Activated T-helper 17 cell treated with anti-CD3 and anti-CD28 coated beads, Interleukin-2, amount 50 U/mL, for 72 hours (primary cell): ENCODE results near the gene RSAD1. TPM values are rescaled to one million over a fixed set of nuclear protein-coding genes. Genes with fewer than 3 reads are reported as not detected.

Experiments used
- ATAC-seq: fragments of 150-1000 bp; cut with Tn5 transposase; replicated peaks from 2 replicates; pipeline ENCODE4 v1.10.0; 2021; ENCODE audit warnings: mild to moderate bottlenecking, moderate library complexity
- H3K27ac Mint-ChIP-seq: one replicate; pipeline ENCODE4 v1.8.0; 2022; ENCODE audit warnings: mixed read lengths
- H3K27me3 Mint-ChIP-seq: one replicate; pipeline ENCODE4 v1.8.0; 2022; ENCODE audit warnings: mixed read lengths
- H3K36me3 Mint-ChIP-seq: one replicate; pipeline ENCODE4 v1.8.0; 2022; ENCODE audit warnings: low read depth, mild to moderate bottlenecking, mixed read lengths
- H3K4me1 Mint-ChIP-seq: one replicate; pipeline ENCODE4 v1.8.0; 2022; ENCODE audit warnings: mixed read lengths
- H3K4me3 Mint-ChIP-seq: one replicate; pipeline ENCODE4 v1.8.0; 2022; ENCODE audit warnings: mild to moderate bottlenecking, mixed read lengths
- H3K9me3 Mint-ChIP-seq: one replicate; pipeline ENCODE4 v1.8.0; 2022; ENCODE audit warnings: mixed read lengths
- total RNA-seq, 2 donors: library from RNA; stranded (reverse); gene quantifications; one replicate each; pipeline ENCODE4 v1.2.3, GENCODE V29; 2022

RSAD1 gene
- total RNA-seq, 2 donors from 2014 or later, result 21.3 to 29.5 TPM

DNA sequence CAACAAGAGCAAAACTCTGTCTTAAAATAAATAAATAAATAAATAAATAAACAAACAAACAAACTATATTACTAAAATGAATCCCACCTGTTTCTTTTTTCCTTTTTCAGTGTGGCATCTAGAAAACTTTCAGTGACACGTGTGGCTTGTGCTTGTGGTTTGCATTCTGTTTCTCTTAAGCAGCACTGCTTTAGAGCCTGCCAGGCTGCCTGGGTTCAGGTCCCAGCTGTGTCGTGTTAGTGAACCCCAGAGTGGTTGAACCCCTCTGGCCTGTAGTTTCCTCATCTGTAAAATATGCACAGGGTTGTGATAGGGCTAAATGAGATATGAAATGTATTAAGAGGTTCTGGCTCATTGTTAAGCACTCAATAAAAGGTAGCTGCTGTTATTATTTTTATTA, 41.8 kb downstream of the RSAD1 start:
- no peaks in the 10 kb centered on the region for H3K36me3 Mint-ChIP-seq
- no peaks in the 10 kb centered on the region for H3K9me3 Mint-ChIP-seq
- no peak overlapping the region for H3K4me3 Mint-ChIP-seq
- ATAC-seq, result no peak
- peaks cover 9% of the 10 kb centered on the region for H3K4me1 Mint-ChIP-seq
- H3K27ac Mint-ChIP-seq, result no peak overlapping the region
- no peaks in the 10 kb centered on the region for H3K27me3 Mint-ChIP-seq

GRCh38 chr17:50521514-50521913, 42.9 kb downstream of the RSAD1 start:
- no peak for ATAC-seq
- Mint-ChIP-seq H3K27ac (no peak overlapping the region), H3K4me1 (peaks cover 9% of the 10 kb centered on the region), H3K36me3 (no peaks in the 10 kb centered on the region), H3K4me3 (no peak overlapping the region), H3K9me3 (no peaks in the 10 kb centered on the region), H3K27me3 (no peaks in the 10 kb centered on the region)

- no peak overlapping the region for H3K4me3 Mint-ChIP-seq
- no peaks in the 10 kb centered on the region for H3K4me1 Mint-ChIP-seq
- ATAC-seq, result no peak
- H3K27ac Mint-ChIP-seq, result no peak overlapping the region
- no peaks in the 10 kb centered on the region for H3K27me3 Mint-ChIP-seq
- H3K36me3 Mint-ChIP-seq, result no peaks in the 10 kb centered on the region
- H3K9me3 Mint-ChIP-seq, result no peaks in the 10 kb centered on the region
Measured at GRCh38 chr17:50522766-50523165, 44.1 kb downstream of the RSAD1 start.

- Mint-ChIP-seq H3K27me3 (no peaks in the 10 kb centered on the region), H3K4me3 (no peak overlapping the region), H3K4me1 (no peaks in the 10 kb centered on the region), H3K9me3 (no peaks in the 10 kb centered on the region), H3K36me3 (no peaks in the 10 kb centered on the region), H3K27ac (no peak overlapping the region)
- no peak for ATAC-seq
Measured at GRCh38 chr17:50523208-50523607, 44.5 kb downstream of the RSAD1 start.

GRCh38 chr17:50524838-50525237, 46.2 kb downstream of the RSAD1 start:
- peaks cover 13% of the 10 kb centered on the region for H3K27me3 Mint-ChIP-seq
- no peaks in the 10 kb centered on the region for H3K9me3 Mint-ChIP-seq
- H3K27ac Mint-ChIP-seq, result no peak overlapping the region
- no peak overlapping the region for H3K4me3 Mint-ChIP-seq
- no peaks in the 10 kb centered on the region for H3K4me1 Mint-ChIP-seq
- no peaks in the 10 kb centered on the region for H3K36me3 Mint-ChIP-seq
- ATAC-seq, result no peak

GRCh38 chr17:50527155-50527762, 48.6 kb downstream of the RSAD1 start:
- H3K4me3 Mint-ChIP-seq, result no peak overlapping the region
- no peaks in the 10 kb centered on the region for H3K9me3 Mint-ChIP-seq
- H3K27ac Mint-ChIP-seq, result no peak overlapping the region
- peaks cover 30% of the 10 kb centered on the region for H3K27me3 Mint-ChIP-seq
- H3K4me1 Mint-ChIP-seq, result no peaks in the 10 kb centered on the region
- H3K36me3 Mint-ChIP-seq, result no peaks in the 10 kb centered on the region
- no peak for ATAC-seq

- H3K4me3 Mint-ChIP-seq, result no peak overlapping the region
- H3K9me3 Mint-ChIP-seq, result no peaks in the 10 kb centered on the region
- no peaks in the 10 kb centered on the region for H3K36me3 Mint-ChIP-seq
- no peak for ATAC-seq
- no peaks in the 10 kb centered on the region for H3K4me1 Mint-ChIP-seq
- peaks cover 30% of the 10 kb centered on the region for H3K27me3 Mint-ChIP-seq
- H3K27ac Mint-ChIP-seq, result no peak overlapping the region
Measured at GRCh38 chr17:50527949-50528474, 49.4 kb downstream of the RSAD1 start.

DNA sequence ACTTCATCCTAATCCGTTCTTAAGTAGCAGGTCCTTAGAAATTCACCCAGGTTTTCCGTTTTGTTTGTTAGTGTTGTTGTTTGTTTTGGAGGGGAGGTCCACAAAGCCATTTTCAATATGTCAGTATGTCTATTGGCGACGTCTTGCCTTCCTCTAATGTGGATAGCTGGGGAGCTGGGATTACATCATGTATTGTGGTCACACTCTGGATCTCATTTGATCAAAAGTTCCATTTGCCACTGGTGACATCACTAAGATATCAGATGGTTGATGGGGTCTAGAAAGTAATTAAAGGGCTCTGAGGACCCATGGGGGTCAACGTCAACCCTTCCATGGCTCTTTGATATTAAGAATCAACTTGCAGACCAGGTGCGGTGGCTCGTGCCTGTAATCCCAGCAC, 51.2 kb downstream of the RSAD1 start:
- Mint-ChIP-seq H3K4me1 (peaks cover 15% of the 10 kb centered on the region), H3K36me3 (no peaks in the 10 kb centered on the region), H3K27ac (no peak overlapping the region), H3K4me3 (no peak overlapping the region), H3K9me3 (no peaks in the 10 kb centered on the region), H3K27me3 (peaks cover 45% of the 10 kb centered on the region)
- no peak for ATAC-seq

- Mint-ChIP-seq H3K27ac (no peak overlapping the region), H3K36me3 (no peaks in the 10 kb centered on the region), H3K9me3 (no peaks in the 10 kb centered on the region), H3K4me1 (peaks cover 15% of the 10 kb centered on the region), H3K27me3 (peaks cover 45% of the 10 kb centered on the region), H3K4me3 (no peak overlapping the region)
- ATAC-seq, result no peak
Measured at GRCh38 chr17:50531428-50532025, 52.9 kb downstream of the RSAD1 start.

GRCh38 chr17:50532452-50533024, 53.9 kb downstream of the RSAD1 start, which contains the start of gene EPN3:
Gene EPN3 (plus strand): TSS chr17:50532735. CDS start chr17:50536557, 3,822 bp downstream.
- Mint-ChIP-seq H3K36me3 (no peaks in the 10 kb centered on the region), H3K4me3 (peak within 1 kb of the TSS; percentile 28), H3K4me1 (peaks cover 15% of the 10 kb centered on the region), H3K27me3 (peaks cover 45% of the 10 kb centered on the region), H3K27ac (no peak within 1 kb of the TSS), H3K9me3 (no peaks in the 10 kb centered on the region)
- no peak for ATAC-seq

GRCh38 chr17:50533185-50533584, 54.5 kb downstream of the RSAD1 start:
- no peak for ATAC-seq
- H3K9me3 Mint-ChIP-seq, result no peaks in the 10 kb centered on the region
- peaks cover 45% of the 10 kb centered on the region for H3K27me3 Mint-ChIP-seq
- H3K27ac Mint-ChIP-seq, result no peak overlapping the region
- peaks cover 15% of the 10 kb centered on the region for H3K4me1 Mint-ChIP-seq
- H3K4me3 Mint-ChIP-seq, result peak overlapping the region; percentile 28
- H3K36me3 Mint-ChIP-seq, result no peaks in the 10 kb centered on the region

GRCh38 chr17:50533720-50534148, 55.1 kb downstream of the RSAD1 start:
- Mint-ChIP-seq H3K9me3 (no peaks in the 10 kb centered on the region), H3K4me3 (peak overlapping the region; percentile 28), H3K27me3 (peaks cover 42% of the 10 kb centered on the region), H3K4me1 (peaks cover 15% of the 10 kb centered on the region), H3K36me3 (no peaks in the 10 kb centered on the region), H3K27ac (no peak overlapping the region)
- ATAC-seq, result no peak

GRCh38 chr17:50534222-50534978, 55.7 kb downstream of the RSAD1 start:
- Mint-ChIP-seq H3K27me3 (peaks cover 37% of the 10 kb centered on the region), H3K27ac (no peak overlapping the region), H3K36me3 (no peaks in the 10 kb centered on the region), H3K9me3 (no peaks in the 10 kb centered on the region), H3K4me3 (peak overlapping the region; percentile 28), H3K4me1 (peaks cover 15% of the 10 kb centered on the region)
- ATAC-seq, result peak; percentile 70

GRCh38 chr17:50534979-50535326, 56.3 kb downstream of the RSAD1 start:
- Mint-ChIP-seq H3K4me1 (peaks cover 15% of the 10 kb centered on the region), H3K27me3 (peaks cover 32% of the 10 kb centered on the region), H3K27ac (no peak overlapping the region), H3K36me3 (no peaks in the 10 kb centered on the region), H3K9me3 (no peaks in the 10 kb centered on the region), H3K4me3 (no peak overlapping the region)
- no peak for ATAC-seq
